ENCODE results near the gene RWDD1. TPM values are rescaled to one million over a fixed set of nuclear protein-coding genes. Genes with fewer than 3 reads are reported as not detected.
A peak's percentile ranks its signal among the peaks of the same experiment; 100 is the strongest.

Gene RWDD1
- total and polyA plus RNA-seq, 12 donors = 40.8 to 123 (median 55.2) TPM

- DNase-seq = no peak
- 66 to 69% methylated on average over 9 of the region's 9 CpGs for WGBS, 2 donors
- H3K9me3 ChIP-seq = no peaks in the 10 kb centered on the region
Observed at GRCh38 chr6:116533233-116533957, 37.9 kb upstream of the RWDD1 start.

GRCh38 chr6:116535109-116535508 lies 36.2 kb upstream of the RWDD1 start:
- no peak for DNase-seq
- H3K27ac ChIP-seq = no peak overlapping the region
- no peak for TF ChIP-seq CTCF (IDR thresholded peaks at IDR 0.05)
- peaks cover 0 to 14% (median 0%) of the 10 kb centered on the region in 9 donors for H3K4me1 ChIP-seq
- no peaks in the 10 kb centered on the region for H3K27me3 ChIP-seq
- H3K9me3 ChIP-seq = no peaks in the 10 kb centered on the region
- H3K4me3 ChIP-seq = no peak overlapping the region
- no peak for ATAC-seq
- no peaks in the 10 kb centered on the region for H3K36me3 ChIP-seq
- intact Hi-C loops (cut with DNase I) = loop anchor here in 5 of 10 donors (10.0 kb wide), 3 partner anchors 90 to 260 kb away; partner anchors contain the start of gene TSPYL1 (in 1 of the 5)

More at GRCh38 chr6:116533233-116533957, 37.9 kb upstream of the RWDD1 start:
- no peak for TF ChIP-seq CTCF (IDR thresholded peaks at IDR 0.05)
- no peak overlapping the region for H3K4me3 ChIP-seq
- intact Hi-C loops (cut with DNase I) = loop anchor here (2.0 to 10.0 kb wide), 9 partner anchors 86 to 266 kb away; partner anchors contain the start of gene TSPYL1 (in 1 of the 10)
- no peak overlapping the region for H3K27ac ChIP-seq
- H3K4me1 ChIP-seq = peaks cover 0 to 24% (median 5%) of the 10 kb centered on the region in 9 donors
- no peak for ATAC-seq
- H3K36me3 ChIP-seq = no peaks in the 10 kb centered on the region
- no peaks in the 10 kb centered on the region for H3K27me3 ChIP-seq

GRCh38 chr6:116536216-116536621 lies 35.1 kb upstream of the RWDD1 start:
- H3K9me3 ChIP-seq = no peaks in the 10 kb centered on the region
- H3K27ac ChIP-seq = no peak overlapping the region
- H3K4me1 ChIP-seq = peaks cover 0 to 9% (median 0%) of the 10 kb centered on the region in 9 donors
- peak; percentile 54 to 89 (median 79) for TF ChIP-seq CTCF (IDR thresholded peaks at IDR 0.05)
- H3K27me3 ChIP-seq = no peaks in the 10 kb centered on the region
- intact Hi-C loops (cut with DNase I) = loop anchor here in 8 of 10 donors (1.0 to 10.0 kb wide), 8 partner anchors 23 to 261 kb away; partner anchors contain the start of genes CALHM5 (in 1 of the 8) and TSPYL1 (in 1 of the 8)
- ATAC-seq = peak in 5 of 8 donors; percentile 34 to 57 (median 45)
- H3K4me3 ChIP-seq = no peak overlapping the region
- peak in 1 of 2 donors; percentile 34 for DNase-seq
- H3K36me3 ChIP-seq = no peaks in the 10 kb centered on the region
- WGBS, 2 donors = 14 to 18% methylated on average over 4 of the region's 4 CpGs

GRCh38 chr6:116542426-116542825 lies 28.9 kb upstream of the RWDD1 start:
- Histone ChIP-seq H3K9me3 (no peaks in the 10 kb centered on the region), H3K4me1 (no peaks in the 10 kb centered on the region), H3K27me3 (peaks cover 0 to 11% (median 0%) of the 10 kb centered on the region in 7 donors), H3K27ac (no peak overlapping the region), H3K36me3 (no peaks in the 10 kb centered on the region), H3K4me3 (no peak overlapping the region)
- no peak for ATAC-seq
- no peak for TF ChIP-seq CTCF (IDR thresholded peaks at IDR 0.05)
- no peak for DNase-seq
- intact Hi-C loops (cut with DNase I) = no loop called here
